GM12875 (cell line): ENCODE measurements around the gene ARL6IP5.

Experiments
- H3K4me3 ChIP-seq: one replicate; pipeline ENCODE4 v1.5.1; 2011; ENCODE audit warnings: low read depth, low read length, control low read depth
- TF ChIP-seq, protein P1 (sequence below): IDR thresholded peaks from 2 replicates; pipeline ENCODE4 v1.5.1; 2011; ENCODE audit warnings: low read depth, mild to moderate bottlenecking, control low read depth, inconsistent platforms, low read length, moderate library complexity, borderline replicate concordance; ENCODE audit not compliant: insufficient read depth

The ARL6IP5 gene

DNA sequence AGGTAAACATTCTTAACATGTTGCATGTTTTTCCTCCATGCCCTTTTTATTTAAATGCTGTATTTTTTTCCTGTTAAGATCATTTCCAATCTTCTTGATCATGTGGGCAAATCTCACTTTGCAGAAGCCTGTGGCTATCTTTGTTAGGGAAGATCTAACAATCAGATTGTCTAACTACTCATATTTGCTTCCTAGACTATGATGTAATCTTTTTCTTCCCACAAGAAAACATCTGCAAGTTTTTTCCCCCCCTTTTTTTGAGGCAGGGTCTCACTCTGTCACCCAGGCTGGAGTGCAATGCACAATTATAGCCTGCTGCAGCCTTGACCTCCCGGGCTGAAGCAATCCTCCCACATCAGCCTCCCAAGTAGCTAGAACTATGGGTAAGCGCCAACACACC lies 52.7 kb downstream of the ARL6IP5 start:
- TF ChIP-seq, protein P1, sequence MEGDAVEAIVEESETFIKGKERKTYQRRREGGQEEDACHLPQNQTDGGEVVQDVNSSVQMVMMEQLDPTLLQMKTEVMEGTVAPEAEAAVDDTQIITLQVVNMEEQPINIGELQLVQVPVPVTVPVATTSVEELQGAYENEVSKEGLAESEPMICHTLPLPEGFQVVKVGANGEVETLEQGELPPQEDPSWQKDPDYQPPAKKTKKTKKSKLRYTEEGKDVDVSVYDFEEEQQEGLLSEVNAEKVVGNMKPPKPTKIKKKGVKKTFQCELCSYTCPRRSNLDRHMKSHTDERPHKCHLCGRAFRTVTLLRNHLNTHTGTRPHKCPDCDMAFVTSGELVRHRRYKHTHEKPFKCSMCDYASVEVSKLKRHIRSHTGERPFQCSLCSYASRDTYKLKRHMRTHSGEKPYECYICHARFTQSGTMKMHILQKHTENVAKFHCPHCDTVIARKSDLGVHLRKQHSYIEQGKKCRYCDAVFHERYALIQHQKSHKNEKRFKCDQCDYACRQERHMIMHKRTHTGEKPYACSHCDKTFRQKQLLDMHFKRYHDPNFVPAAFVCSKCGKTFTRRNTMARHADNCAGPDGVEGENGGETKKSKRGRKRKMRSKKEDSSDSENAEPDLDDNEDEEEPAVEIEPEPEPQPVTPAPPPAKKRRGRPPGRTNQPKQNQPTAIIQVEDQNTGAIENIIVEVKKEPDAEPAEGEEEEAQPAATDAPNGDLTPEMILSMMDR: no peak

DNA sequence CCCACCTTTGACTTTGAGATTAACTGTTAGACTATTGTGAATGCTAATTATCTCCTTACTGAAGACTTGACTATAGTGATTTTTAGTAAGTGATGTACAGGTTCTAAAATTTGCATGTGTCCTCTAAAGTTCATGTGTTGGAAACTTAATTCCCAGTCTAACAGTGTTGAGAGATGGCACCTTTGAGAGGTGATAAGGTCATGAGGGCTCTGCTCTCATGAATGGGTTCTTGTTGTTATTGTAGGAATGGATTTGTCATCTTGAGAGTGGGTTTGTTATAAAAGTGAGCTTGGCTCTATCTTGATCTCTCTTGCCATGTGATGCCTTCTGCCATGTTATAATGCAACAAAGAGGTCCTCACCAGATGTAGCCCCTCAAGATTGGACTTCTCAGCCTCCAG lies 56.6 kb downstream of the ARL6IP5 start:
- H3K4me3 ChIP-seq: no peak overlapping the region
- TF ChIP-seq, protein P1: no peak

More for the DNA sequence above, 52.7 kb downstream of the ARL6IP5 start:
- no peak overlapping the region for H3K4me3 ChIP-seq

DNA sequence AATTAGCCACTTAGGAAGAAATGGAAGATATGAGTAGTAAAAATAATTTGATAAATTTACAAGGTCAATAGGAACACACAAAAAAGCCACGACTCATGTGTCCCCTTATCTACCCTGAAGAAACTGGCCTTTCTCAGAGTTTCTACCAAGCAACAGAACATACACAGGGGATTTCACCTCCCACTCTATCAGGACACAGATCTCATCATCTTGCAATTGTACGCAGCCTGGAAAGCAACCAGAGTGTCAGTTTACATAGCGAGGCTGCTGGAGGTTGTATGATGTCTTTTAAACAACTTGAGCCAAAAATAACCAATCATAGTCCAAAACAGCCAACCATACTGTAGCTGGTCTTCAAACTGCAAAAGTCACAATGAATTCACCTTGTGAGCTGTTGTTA lies 57.4 kb downstream of the ARL6IP5 start:
- TF ChIP-seq, protein P1: no peak

DNA sequence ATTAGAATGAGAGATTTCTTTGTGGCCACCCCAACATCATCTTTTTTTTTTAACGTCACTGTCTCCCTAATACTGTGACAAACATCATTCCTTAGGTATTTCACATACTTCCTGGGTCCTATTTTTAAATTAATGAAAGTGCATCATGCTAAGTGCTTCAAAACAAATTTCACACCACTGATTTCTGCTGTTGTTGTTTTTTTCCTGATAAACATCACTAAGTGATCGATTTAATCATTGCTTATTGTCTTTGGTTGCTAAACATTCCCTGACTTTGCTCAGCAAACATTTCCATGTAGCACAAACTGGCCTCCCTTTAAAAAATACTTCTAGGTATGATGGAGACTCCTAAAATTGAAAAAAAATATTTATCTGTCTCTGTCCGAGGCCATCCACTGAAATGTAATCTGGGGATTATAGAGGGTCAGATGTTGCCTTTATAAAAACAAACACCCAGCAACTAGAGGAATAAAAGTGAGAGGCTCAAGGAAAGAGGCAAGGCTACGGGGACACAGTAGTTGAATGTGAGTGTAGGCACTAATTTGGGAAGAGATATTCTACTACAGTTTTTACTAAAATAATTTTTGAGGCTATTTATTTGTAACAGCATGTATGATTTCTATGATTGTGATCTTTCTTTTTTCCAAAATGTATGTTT lies 58.2 kb downstream of the ARL6IP5 start:
- TF ChIP-seq, protein P1: no peak
- no peak overlapping the region for H3K4me3 ChIP-seq

More for the DNA sequence above, 57.4 kb downstream of the ARL6IP5 start:
- no peak overlapping the region for H3K4me3 ChIP-seq

DNA sequence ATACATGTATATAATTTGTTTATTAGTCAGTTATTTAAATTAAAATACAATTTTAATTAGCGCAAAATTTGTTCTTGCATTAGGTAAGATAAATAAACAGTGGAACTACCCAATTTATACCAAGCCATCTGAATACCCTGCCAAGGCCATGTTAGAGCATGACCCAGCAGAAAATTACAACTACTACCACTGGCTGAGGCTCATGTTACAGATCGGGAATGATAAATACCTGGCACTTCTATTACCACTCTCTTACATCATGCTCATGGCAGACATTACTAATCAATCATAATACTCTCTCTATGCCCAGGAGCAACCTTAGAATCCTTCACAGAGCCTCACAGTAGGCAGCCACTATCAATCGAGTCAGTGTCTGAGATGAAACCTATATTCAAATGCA lies 58.9 kb downstream of the ARL6IP5 start:
- TF ChIP-seq, protein P1: no peak
- no peak overlapping the region for H3K4me3 ChIP-seq

DNA sequence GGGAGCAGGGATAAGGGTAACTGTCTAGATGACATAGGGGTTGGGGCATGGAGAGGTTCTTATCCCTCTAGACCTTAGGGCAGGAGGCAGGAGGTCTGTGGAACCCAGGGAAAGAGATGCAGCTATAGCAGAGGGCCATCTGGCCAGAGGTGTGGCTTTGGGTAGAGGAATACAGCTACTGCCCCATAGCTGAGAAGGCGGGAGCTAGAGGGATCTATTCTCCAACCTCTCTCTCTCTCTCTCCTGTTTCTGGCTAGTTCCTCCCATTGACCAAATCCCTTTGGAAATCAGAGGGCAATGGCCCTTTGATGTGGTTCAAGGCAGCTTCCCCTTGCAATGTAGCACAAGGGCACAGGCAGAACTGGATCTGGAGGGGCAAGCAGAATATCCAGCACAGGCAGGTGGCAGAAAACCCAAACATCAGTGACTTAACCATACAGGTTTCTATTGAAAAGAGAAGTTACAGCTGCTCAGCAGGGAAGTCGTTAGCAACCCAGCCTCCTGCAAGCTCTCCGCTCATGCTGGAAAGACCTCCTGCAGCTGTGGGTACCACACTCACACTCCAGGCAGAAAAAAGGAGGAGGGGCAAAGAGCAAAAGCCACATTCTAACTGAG lies 60.0 kb downstream of the ARL6IP5 start:
- H3K4me3 ChIP-seq: no peak overlapping the region
- TF ChIP-seq, protein P1: no peak

DNA sequence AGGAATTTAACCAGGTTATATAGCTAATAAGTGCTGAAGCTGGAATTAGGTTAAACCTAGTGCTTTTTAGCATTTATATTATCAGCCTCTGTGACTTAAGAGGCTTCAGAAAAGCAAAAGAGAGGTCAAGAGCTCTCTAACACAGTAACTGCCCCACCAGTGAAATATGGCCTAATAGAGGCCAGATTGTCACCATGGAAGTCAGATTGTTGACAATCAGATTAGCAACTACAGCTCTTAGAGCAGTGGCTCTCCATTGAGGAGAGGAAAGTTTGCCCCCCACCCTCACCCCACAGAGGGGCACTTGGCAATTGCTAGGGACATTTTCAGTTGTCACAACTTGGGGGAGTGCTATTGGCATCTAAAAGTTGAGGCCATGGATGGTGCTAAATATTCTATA lies 61.0 kb downstream of the ARL6IP5 start:
- TF ChIP-seq, protein P1: no peak
- H3K4me3 ChIP-seq: no peak overlapping the region
